Body of pancreas (tissue), 4 donors: Measurements from ENCODE around the gene ASB15.

Experiments
- POLR2A ChIP-seq, 3 donors: fragments of 450-650 bp; IDR thresholded peaks; one replicate each; pipeline ENCODE4 v1.6.1; 2016; ENCODE audit warnings: antibody characterized with exemption in 3 of 3, mild to moderate bottlenecking in 2 of 3
- TF ChIP-seq, protein P1 (sequence below), 7 experiments: fragments of 450-650 bp in 4 of 7; fragments of 200-600 bp in 3 of 7; sonication (generic) in 3 of 7; IDR thresholded peaks; one replicate each; pipeline ENCODE4 v1.5.1; 2016 to 2019; ENCODE audit warnings: antibody characterized with exemption in 7 of 7

DNA sequence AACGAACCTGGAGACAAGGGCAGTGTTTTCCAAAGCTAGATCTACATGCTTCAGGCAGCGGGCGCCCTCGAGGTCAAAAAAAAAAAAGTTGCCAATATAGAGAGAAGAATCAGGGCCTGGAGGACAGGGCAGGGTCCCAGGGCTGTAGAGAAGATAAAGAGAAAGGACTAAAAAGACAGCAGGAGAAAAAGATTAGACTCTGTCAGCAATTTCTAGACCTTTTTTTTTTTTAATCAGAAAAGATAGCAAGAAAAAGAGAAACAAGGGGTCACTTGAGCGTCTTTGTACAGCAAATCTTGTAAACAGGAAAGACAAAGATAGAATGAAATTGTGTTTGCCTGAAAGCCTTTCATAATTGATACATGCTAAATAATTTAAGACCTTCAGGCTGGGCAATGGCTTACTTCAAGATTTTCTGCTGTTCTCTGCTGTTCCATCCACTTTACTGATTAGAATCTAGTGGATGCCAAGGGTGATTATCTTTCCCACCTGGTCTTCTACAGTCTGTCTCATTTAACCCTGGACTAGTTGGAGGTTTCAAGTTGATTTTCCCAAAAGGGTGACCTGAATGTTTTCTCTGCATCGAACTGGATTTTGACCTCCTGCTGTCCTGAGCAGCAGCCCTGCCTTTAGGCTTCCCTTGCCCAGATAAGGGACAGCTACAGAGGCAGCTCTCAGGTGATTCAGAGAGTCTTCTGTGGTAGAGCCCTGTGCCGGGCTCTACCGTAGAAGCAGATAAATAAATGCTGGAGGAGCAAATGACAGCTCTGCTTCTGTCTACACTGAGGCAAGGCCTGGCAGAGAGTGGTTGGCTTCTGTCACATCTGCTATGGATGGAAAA is 59.1 kb downstream of the ASB15 start:
- TF ChIP-seq, protein P1, sequence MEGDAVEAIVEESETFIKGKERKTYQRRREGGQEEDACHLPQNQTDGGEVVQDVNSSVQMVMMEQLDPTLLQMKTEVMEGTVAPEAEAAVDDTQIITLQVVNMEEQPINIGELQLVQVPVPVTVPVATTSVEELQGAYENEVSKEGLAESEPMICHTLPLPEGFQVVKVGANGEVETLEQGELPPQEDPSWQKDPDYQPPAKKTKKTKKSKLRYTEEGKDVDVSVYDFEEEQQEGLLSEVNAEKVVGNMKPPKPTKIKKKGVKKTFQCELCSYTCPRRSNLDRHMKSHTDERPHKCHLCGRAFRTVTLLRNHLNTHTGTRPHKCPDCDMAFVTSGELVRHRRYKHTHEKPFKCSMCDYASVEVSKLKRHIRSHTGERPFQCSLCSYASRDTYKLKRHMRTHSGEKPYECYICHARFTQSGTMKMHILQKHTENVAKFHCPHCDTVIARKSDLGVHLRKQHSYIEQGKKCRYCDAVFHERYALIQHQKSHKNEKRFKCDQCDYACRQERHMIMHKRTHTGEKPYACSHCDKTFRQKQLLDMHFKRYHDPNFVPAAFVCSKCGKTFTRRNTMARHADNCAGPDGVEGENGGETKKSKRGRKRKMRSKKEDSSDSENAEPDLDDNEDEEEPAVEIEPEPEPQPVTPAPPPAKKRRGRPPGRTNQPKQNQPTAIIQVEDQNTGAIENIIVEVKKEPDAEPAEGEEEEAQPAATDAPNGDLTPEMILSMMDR (IDR thresholded peaks at IDR 0.05), result no peak
- TF ChIP-seq POLR2A (IDR thresholded peaks at IDR 0.05), result no peak
